K562 (cell line): Measurements from ENCODE around the gene ALCAM. TPM values are rescaled to one million over a fixed set of nuclear protein-coding genes. Genes with fewer than 3 reads are reported as not detected.

Source experiments
- ATAC-seq: fragments of 200-7000 bp; cut with Tn5 transposase; 3 replicates; pipeline ENCODE4 v1.9.1; 2020; ENCODE audit warnings: moderate library complexity
- BruUV-seq: library from RNA; stranded (reverse); fragments of 400-500 nt; replicated peaks from 2 replicates; lab custom pipeline; 2021; lab: Mats Ljungman, UMichigan
- CTCF ChIA-PET: fragments of 300-600 bp; formaldehyde crosslinking; extraction: SDS; loops from one replicate; lab custom pipeline; 2021; ENCODE audit warnings: low intra/inter-chr PET ratio; lab: Yijun Ruan, JAX
- POLR2A ChIA-PET: fragments of 300-600, 350-650 bp; sonication (Branson Sonifier 250); formaldehyde crosslinking; extraction: SDS; loops from one replicate; lab custom pipeline; 2021; ENCODE audit warnings: antibody characterized with exemption, inconsistent platforms; lab: Yijun Ruan, JAX
- DNase-seq, 4 experiments: peaks; one replicate each; pipeline versions ENCODE4 v3.0.0 to v3.0.0-alpha.2; 2011 to 2018; ENCODE audit warnings: low spot score in 3 of 4, mixed read lengths in 3 of 4; ENCODE audit errors: extremely low read depth in 1 of 4
- FAIRE-seq: peaks from 2 replicates; lab custom pipeline; 2011; peaks lifted over from hg19 to GRCh38; lab: Jason Lieb, UNC
- H2AFZ ChIP-seq: 2 replicates; pipeline ENCODE4 v1.6.0; 2011; ENCODE audit warnings: low read depth, low read length, control low read depth, inconsistent platforms
- H3K27ac ChIP-seq: fragments of 200-600 bp; 3 replicates; pipeline ENCODE4 v1.8.0; 2011; ENCODE audit warnings: low read depth, mild to moderate bottlenecking, control low read depth, inconsistent platforms, low read length, moderate library complexity, mixed read lengths; ENCODE audit errors: extremely low read depth
- H3K27me3 ChIP-seq, 2 experiments: fragments of 300-600 bp in 1 of 2; 2 replicates in 1 of 2; 3 replicates in 1 of 2; pipeline versions ENCODE4 v1.6.0 to v1.8.0; 2011; ENCODE audit warnings: inconsistent platforms in 2 of 2, low read length in 2 of 2, mild to moderate bottlenecking in 1 of 2, mixed read lengths in 1 of 2, moderate library complexity in 1 of 2; ENCODE audit not compliant: control insufficient read depth in 2 of 2, insufficient read depth in 2 of 2
- H3K36me3 ChIP-seq: fragments of 300-600 bp; 3 replicates; pipeline ENCODE4 v1.8.0; 2011; ENCODE audit warnings: mild to moderate bottlenecking, low read length, inconsistent platforms; ENCODE audit not compliant: control insufficient read depth, insufficient read depth
- H3K4me1 ChIP-seq, 2 experiments: fragments of 200-600 bp in 1 of 2; replicated peaks in 1 of 2; 2 replicates in 1 of 2; 3 replicates in 1 of 2; pipeline versions ENCODE4 v1.5.1 to v1.8.0; 2011; ENCODE audit warnings: inconsistent platforms in 2 of 2, low read length in 2 of 2, mild to moderate bottlenecking in 1 of 2, mixed read lengths in 1 of 2, moderate library complexity in 1 of 2; ENCODE audit not compliant: control insufficient read depth in 2 of 2, insufficient read depth in 2 of 2
- H3K4me2 ChIP-seq: 2 replicates; pipeline ENCODE4 v1.6.1; 2011; ENCODE audit warnings: low read length, control low read depth, inconsistent platforms, mixed read lengths; ENCODE audit not compliant: insufficient read depth
- H3K4me3 ChIP-seq: fragments of 200-600 bp; sonication (generic), shearing (Covaris generic); 2 replicates; pipeline ENCODE4 v1.5.1; 2016; ENCODE audit warnings: control low read depth, inconsistent platforms
- H3K79me2 ChIP-seq: fragments of 200-600 bp; 3 replicates; pipeline ENCODE4 v1.8.0; 2011; ENCODE audit warnings: low read length, inconsistent platforms; ENCODE audit not compliant: control insufficient read depth, insufficient read depth
- H3K9ac ChIP-seq, 2 experiments: 2 replicates each; pipeline versions ENCODE4 v1.6.0 to v1.6.1; 2011; ENCODE audit warnings: low read depth in 2 of 2, low read length in 2 of 2, control low read depth in 1 of 2, inconsistent platforms in 1 of 2, mild to moderate bottlenecking in 1 of 2, mixed read lengths in 1 of 2; ENCODE audit not compliant: insufficient read depth in 1 of 2
- H3K9me1 ChIP-seq: one replicate; pipeline ENCODE4 v1.6.0; 2011; ENCODE audit warnings: inconsistent platforms, mild to moderate bottlenecking, low read length, moderate library complexity; ENCODE audit not compliant: control insufficient read depth, insufficient read depth
- H3K9me3 ChIP-seq: replicated peaks from 2 replicates; pipeline ENCODE4 v1.5.1; 2011; ENCODE audit warnings: low read depth, low read length, inconsistent platforms; ENCODE audit not compliant: control insufficient read depth, insufficient read depth
- H4K20me1 ChIP-seq: replicated peaks from 2 replicates; pipeline ENCODE4 v1.6.1; 2011; ENCODE audit warnings: low read length, inconsistent platforms, mixed read lengths; ENCODE audit not compliant: control insufficient read depth, insufficient read depth
- KLF10 ChIP-seq: fragments of 250-450 bp; sonication (Bioruptor Pico); IDR thresholded peaks from 2 replicates; pipeline ENCODE4 v1.6.1; 2021; ENCODE audit warnings: matching md5 sums
- MYC ChIP-seq, 2 experiments: fragments of 250-450 bp in 1 of 2; sonication (Bioruptor Pico) in 1 of 2; IDR thresholded peaks; 2 replicates each; pipeline versions ENCODE4 v1.5.1 to v1.6.1; 2012 to 2021; ENCODE audit warnings: low read depth in 2 of 2, borderline replicate concordance in 1 of 2, improper control_type of control experiment in 1 of 2, low read length in 1 of 2, mild to moderate bottlenecking in 1 of 2, moderate library complexity in 1 of 2
- PCBP2 ChIP-seq: fragments of 200-400 bp; formaldehyde crosslinking; IDR thresholded peaks from 2 replicates; pipeline ENCODE4 v1.6.1; 2018; ENCODE audit warnings: low read length, low read depth, mild to moderate bottlenecking, moderate library complexity; ENCODE audit not compliant: poor library complexity, severe bottlenecking
- RB1 ChIP-seq: fragments of 450-650 bp; IDR thresholded peaks from 2 replicates; pipeline ENCODE4 v1.6.1; 2017; ENCODE audit warnings: low read depth, mild to moderate bottlenecking
- RUNX1 ChIP-seq: sonication (generic); IDR thresholded peaks from 2 replicates; pipeline ENCODE4 v1.6.1; 2016; ENCODE audit warnings: antibody characterized with exemption, low read depth
- ZFX ChIP-seq: sonication (generic); formaldehyde crosslinking; IDR thresholded peaks from 2 replicates; pipeline ENCODE4 v1.8.0; 2022; ENCODE audit warnings: mild to moderate bottlenecking, missing genetic modification reagents, moderate library complexity
- ZNF134 ChIP-seq: fragments of 250-450 bp; sonication (Bioruptor Pico); conservative IDR thresholded peaks from 2 replicates; pipeline ENCODE4 v1.4.0; 2020
- ZSCAN29 ChIP-seq: fragments of 450-650 bp; IDR thresholded peaks from 2 replicates; pipeline ENCODE4 v1.6.1; 2017
- WGBS: fragments of 100-300 bp; shearing (Covaris generic); methylation state at CpG from one replicate; pipeline ENCODE4 v1.1.6; 2016; ENCODE audit warnings: low coverage, mixed read lengths; ENCODE audit not compliant: insufficient coverage; ENCODE audit errors: missing lambda C conversion rate; 5-methylcytosine and 5-hydroxymethylcytosine counted together
- in situ Hi-C: fragments of 300-500 bp; cut with MboI; formaldehyde crosslinking; loops from 4 replicates; pipeline ENCODE4 v1.15.0; 2018; ENCODE audit warnings: inconsistent platforms, mixed read lengths
- intact Hi-C: fragments of 100-400 bp; cut with micrococcal nuclease; formaldehyde crosslinking; loops from 2 replicates; pipeline ENCODE4 v1.14.2; 2022
- polyA plus RNA-seq, 8 experiments: library from polyadenylated mRNA; depleted of rRNA in 4 of 8; stranded (reverse) in 5 of 8; unstranded in 3 of 8; fragments of >200 nt; fragmentation: Nextera tagmentation in 2 of 8; fragmentation: Illumina TruSeq in 1 of 8; extraction: Ambion mirVana in 2 of 8; extraction: Trizol in 1 of 8; gene quantifications; 2 replicates each; pipeline versions ENCODE4 v1.2.1 to v1.2.3, GENCODE V29; 2011 to 2014; ENCODE audit warnings: inconsistent platforms in 1 of 8, missing spikeins in 1 of 8
- total RNA-seq, 7 experiments: library from RNA; depleted of rRNA in 6 of 7; stranded (reverse); fragments of >200 nt in 6 of 7; fragmentation: Illumina TruSeq in 2 of 7; extraction: Trizol in 2 of 7; gene quantifications; 2 replicates each; pipeline versions ENCODE4 v1.2.1 to v1.2.3, GENCODE V29; 2011 to 2021; ENCODE audit warnings: low replicate concordance in 1 of 7
- TF ChIP-seq, protein P1 (sequence below): fragments of 450-650 bp; IDR thresholded peaks from 2 replicates; pipeline ENCODE4 v1.6.1; 2016; ENCODE audit warnings: mild to moderate bottlenecking, moderate library complexity
- TF ChIP-seq, protein P2 (sequence below): IDR thresholded peaks from 2 replicates; pipeline ENCODE4 v1.6.1; 2011; ENCODE audit warnings: borderline replicate concordance, low read depth, mild to moderate bottlenecking, moderate library complexity, low read length; ENCODE audit not compliant: insufficient read depth, poor library complexity, severe bottlenecking

The ALCAM gene
- total and polyA plus RNA-seq, 9 of the 15 experiments (the other 6 are each of a cell fraction or from before 2014, with no cell fraction given): 0.03 to 0.98 (median 0.14) TPM; not detected in 1

DNA sequence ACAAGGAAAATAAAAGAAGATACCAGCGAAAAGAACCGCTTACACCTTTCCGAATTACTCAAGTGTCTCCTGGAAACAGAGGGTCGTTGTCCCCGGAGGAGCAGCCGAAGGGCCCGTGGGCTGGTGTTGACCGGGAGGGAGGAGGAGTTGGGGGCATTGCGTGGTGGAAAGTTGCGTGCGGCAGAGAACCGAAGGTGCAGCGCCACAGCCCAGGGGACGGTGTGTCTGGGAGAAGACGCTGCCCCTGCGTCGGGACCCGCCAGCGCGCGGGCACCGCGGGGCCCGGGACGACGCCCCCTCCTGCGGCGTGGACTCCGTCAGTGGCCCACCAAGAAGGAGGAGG, 325 bp downstream of the ALCAM start:
- H3K9ac ChIP-seq: no peak overlapping the region
- H3K27ac ChIP-seq: no peak overlapping the region
- no peak for FAIRE-seq
- in situ Hi-C loops (no loop called here), intact Hi-C loops (no loop called here)
- 1% methylated on average over 16 of the region's 29 CpGs for WGBS
- H3K9me3 ChIP-seq: no peaks in the 10 kb centered on the region
- H3K4me3 ChIP-seq: no peak overlapping the region
- DNase-seq: no peak
- no peaks in the 10 kb centered on the region for H4K20me1 ChIP-seq
- no peaks in the 10 kb centered on the region for H3K9me1 ChIP-seq
- CTCF ChIA-PET: no interaction called here
- no peaks in the 10 kb centered on the region for H3K79me2 ChIP-seq
- POLR2A ChIA-PET: no interaction called here
- peaks cover 0 to 17% of the 10 kb centered on the region in 2 experiments; a peak in 2 of 5 replicates for H3K4me1 ChIP-seq
- no peak for ATAC-seq
- H2AFZ ChIP-seq: no peak overlapping the region
- H3K36me3 ChIP-seq: no peaks in the 10 kb centered on the region
- no TSS peak for BruUV-seq
- no peak overlapping the region for H3K4me2 ChIP-seq
- no peaks in the 10 kb centered on the region for H3K27me3 ChIP-seq
- no peak for TF ChIP-seq PCBP2
- no peak for TF ChIP-seq MYC (IDR thresholded peaks at IDR 0.05; ENCODE audit: low read depth, low read length)
- no peak for TF ChIP-seq MYC (CRISPR knock-in tag; IDR thresholded peaks at IDR 0.05; ENCODE audit: borderline replicate concordance, low read depth)
- TF ChIP-seq, protein P1, sequence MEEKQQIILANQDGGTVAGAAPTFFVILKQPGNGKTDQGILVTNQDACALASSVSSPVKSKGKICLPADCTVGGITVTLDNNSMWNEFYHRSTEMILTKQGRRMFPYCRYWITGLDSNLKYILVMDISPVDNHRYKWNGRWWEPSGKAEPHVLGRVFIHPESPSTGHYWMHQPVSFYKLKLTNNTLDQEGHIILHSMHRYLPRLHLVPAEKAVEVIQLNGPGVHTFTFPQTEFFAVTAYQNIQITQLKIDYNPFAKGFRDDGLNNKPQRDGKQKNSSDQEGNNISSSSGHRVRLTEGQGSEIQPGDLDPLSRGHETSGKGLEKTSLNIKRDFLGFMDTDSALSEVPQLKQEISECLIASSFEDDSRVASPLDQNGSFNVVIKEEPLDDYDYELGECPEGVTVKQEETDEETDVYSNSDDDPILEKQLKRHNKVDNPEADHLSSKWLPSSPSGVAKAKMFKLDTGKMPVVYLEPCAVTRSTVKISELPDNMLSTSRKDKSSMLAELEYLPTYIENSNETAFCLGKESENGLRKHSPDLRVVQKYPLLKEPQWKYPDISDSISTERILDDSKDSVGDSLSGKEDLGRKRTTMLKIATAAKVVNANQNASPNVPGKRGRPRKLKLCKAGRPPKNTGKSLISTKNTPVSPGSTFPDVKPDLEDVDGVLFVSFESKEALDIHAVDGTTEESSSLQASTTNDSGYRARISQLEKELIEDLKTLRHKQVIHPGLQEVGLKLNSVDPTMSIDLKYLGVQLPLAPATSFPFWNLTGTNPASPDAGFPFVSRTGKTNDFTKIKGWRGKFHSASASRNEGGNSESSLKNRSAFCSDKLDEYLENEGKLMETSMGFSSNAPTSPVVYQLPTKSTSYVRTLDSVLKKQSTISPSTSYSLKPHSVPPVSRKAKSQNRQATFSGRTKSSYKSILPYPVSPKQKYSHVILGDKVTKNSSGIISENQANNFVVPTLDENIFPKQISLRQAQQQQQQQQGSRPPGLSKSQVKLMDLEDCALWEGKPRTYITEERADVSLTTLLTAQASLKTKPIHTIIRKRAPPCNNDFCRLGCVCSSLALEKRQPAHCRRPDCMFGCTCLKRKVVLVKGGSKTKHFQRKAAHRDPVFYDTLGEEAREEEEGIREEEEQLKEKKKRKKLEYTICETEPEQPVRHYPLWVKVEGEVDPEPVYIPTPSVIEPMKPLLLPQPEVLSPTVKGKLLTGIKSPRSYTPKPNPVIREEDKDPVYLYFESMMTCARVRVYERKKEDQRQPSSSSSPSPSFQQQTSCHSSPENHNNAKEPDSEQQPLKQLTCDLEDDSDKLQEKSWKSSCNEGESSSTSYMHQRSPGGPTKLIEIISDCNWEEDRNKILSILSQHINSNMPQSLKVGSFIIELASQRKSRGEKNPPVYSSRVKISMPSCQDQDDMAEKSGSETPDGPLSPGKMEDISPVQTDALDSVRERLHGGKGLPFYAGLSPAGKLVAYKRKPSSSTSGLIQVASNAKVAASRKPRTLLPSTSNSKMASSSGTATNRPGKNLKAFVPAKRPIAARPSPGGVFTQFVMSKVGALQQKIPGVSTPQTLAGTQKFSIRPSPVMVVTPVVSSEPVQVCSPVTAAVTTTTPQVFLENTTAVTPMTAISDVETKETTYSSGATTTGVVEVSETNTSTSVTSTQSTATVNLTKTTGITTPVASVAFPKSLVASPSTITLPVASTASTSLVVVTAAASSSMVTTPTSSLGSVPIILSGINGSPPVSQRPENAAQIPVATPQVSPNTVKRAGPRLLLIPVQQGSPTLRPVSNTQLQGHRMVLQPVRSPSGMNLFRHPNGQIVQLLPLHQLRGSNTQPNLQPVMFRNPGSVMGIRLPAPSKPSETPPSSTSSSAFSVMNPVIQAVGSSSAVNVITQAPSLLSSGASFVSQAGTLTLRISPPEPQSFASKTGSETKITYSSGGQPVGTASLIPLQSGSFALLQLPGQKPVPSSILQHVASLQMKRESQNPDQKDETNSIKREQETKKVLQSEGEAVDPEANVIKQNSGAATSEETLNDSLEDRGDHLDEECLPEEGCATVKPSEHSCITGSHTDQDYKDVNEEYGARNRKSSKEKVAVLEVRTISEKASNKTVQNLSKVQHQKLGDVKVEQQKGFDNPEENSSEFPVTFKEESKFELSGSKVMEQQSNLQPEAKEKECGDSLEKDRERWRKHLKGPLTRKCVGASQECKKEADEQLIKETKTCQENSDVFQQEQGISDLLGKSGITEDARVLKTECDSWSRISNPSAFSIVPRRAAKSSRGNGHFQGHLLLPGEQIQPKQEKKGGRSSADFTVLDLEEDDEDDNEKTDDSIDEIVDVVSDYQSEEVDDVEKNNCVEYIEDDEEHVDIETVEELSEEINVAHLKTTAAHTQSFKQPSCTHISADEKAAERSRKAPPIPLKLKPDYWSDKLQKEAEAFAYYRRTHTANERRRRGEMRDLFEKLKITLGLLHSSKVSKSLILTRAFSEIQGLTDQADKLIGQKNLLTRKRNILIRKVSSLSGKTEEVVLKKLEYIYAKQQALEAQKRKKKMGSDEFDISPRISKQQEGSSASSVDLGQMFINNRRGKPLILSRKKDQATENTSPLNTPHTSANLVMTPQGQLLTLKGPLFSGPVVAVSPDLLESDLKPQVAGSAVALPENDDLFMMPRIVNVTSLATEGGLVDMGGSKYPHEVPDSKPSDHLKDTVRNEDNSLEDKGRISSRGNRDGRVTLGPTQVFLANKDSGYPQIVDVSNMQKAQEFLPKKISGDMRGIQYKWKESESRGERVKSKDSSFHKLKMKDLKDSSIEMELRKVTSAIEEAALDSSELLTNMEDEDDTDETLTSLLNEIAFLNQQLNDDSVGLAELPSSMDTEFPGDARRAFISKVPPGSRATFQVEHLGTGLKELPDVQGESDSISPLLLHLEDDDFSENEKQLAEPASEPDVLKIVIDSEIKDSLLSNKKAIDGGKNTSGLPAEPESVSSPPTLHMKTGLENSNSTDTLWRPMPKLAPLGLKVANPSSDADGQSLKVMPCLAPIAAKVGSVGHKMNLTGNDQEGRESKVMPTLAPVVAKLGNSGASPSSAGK: no peak
- TF ChIP-seq KLF10 (CRISPR knock-in tag): no peak
- TF ChIP-seq RUNX1: no peak
- TF ChIP-seq ZNF134 (CRISPR knock-in tag): no peak
- no peak for TF ChIP-seq RB1
- no peak for TF ChIP-seq ZFX (CRISPR knock-in tag)
- no peak for TF ChIP-seq ZSCAN29
- TF ChIP-seq, protein P2, sequence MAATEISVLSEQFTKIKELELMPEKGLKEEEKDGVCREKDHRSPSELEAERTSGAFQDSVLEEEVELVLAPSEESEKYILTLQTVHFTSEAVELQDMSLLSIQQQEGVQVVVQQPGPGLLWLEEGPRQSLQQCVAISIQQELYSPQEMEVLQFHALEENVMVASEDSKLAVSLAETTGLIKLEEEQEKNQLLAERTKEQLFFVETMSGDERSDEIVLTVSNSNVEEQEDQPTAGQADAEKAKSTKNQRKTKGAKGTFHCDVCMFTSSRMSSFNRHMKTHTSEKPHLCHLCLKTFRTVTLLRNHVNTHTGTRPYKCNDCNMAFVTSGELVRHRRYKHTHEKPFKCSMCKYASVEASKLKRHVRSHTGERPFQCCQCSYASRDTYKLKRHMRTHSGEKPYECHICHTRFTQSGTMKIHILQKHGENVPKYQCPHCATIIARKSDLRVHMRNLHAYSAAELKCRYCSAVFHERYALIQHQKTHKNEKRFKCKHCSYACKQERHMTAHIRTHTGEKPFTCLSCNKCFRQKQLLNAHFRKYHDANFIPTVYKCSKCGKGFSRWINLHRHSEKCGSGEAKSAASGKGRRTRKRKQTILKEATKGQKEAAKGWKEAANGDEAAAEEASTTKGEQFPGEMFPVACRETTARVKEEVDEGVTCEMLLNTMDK: no peak
